C4-2B (cell line): ENCODE data around the gene LDLR.

Experiments used
- ZFX ChIP-seq: fragments of 450-650 bp; IDR thresholded peaks from 2 replicates; pipeline ENCODE4 v1.6.1; 2017
- TF ChIP-seq, protein P1 (sequence below): fragments of 450-650 bp; conservative IDR thresholded peaks from 2 replicates; pipeline ENCODE4 v1.5.1; 2017; ENCODE audit warnings: mild to moderate bottlenecking

GRCh38 chr19:11140896-11141295, 51.6 kb downstream of the LDLR start:
- TF ChIP-seq, protein P1, sequence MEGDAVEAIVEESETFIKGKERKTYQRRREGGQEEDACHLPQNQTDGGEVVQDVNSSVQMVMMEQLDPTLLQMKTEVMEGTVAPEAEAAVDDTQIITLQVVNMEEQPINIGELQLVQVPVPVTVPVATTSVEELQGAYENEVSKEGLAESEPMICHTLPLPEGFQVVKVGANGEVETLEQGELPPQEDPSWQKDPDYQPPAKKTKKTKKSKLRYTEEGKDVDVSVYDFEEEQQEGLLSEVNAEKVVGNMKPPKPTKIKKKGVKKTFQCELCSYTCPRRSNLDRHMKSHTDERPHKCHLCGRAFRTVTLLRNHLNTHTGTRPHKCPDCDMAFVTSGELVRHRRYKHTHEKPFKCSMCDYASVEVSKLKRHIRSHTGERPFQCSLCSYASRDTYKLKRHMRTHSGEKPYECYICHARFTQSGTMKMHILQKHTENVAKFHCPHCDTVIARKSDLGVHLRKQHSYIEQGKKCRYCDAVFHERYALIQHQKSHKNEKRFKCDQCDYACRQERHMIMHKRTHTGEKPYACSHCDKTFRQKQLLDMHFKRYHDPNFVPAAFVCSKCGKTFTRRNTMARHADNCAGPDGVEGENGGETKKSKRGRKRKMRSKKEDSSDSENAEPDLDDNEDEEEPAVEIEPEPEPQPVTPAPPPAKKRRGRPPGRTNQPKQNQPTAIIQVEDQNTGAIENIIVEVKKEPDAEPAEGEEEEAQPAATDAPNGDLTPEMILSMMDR = no peak
- no peak for TF ChIP-seq ZFX
